Epithelial cell of prostate (primary cell): ENCODE results near the gene KDM4C.
A peak's percentile ranks its signal among the peaks of the same experiment; 100 is the strongest.
"Not testable (repeated sequence)": the region's sequence is repeated elsewhere in the genome, so short reads cannot be mapped to it uniquely, and the experiment has no call there.

ENCODE experiments used
- DNase-seq: peaks from one replicate; pipeline ENCODE4 v3.0.0-alpha.2; 2011; ENCODE audit warnings: low read depth, low spot score
- H3K27ac ChIP-seq: fragments of 450-650 bp; 2 replicates; pipeline ENCODE4 v1.5.1; 2017; ENCODE audit warnings: mild to moderate bottlenecking

The KDM4C gene

DNA sequence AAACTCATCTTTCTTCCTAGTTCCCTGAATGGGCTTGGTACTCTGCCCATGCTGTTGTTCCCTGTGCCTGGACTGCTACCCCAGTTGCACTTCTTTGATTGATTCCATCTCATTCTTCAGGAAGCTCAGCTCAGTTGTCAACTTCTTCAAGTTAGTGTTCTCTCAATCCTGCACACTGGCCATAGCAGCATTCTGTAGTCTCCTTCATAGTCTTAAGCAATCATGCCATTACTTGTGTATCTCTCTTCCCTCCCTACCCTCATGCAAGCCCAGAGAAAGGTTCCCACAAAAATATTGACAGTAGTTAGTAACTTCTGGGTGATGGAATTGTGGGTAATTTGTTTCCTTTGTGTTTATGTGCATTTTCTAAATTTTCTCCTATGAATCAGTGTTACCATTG is 5.5 kb downstream of the KDM4C start:
- no peak overlapping the region for H3K27ac ChIP-seq
- DNase-seq: no peak

DNA sequence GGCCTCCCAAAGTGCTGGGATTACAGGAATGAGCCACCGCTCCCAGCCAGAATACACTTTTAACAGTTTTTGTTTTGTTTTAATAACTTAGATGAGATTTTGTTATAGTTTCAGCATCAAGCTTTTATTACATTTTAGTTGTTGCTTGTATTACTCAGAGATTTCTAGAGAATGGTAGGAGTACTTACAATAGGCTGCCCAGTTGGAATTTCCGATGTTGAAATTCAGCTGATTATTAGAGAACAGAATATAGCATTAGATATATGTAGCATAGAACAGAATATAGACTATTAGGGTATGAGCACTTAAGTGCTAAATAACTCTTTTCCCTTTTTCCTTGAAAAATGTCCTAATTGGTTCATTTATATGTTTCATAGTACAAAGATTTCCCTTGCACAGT is 6.2 kb downstream of the KDM4C start:
- no peak overlapping the region for H3K27ac ChIP-seq
- DNase-seq: no peak

DNA sequence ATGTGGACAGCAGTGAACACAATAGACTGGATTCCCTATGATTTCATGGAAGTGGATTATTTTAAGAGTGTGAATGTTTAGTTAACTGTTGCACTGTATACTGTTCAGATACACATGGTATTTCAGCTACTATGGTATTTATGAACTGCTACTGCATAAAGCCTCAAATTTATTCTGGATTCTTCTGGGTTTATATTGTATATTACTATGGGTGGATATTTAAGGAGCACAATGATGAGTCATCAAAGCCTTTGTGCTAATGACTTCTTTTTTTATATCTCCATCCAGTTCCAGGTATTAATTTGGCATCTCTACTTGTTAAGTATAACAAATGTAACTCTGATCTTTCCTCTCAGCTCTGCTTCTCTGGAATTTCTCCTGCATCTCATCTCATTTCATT is 6.8 kb downstream of the KDM4C start:
- H3K27ac ChIP-seq: no peak overlapping the region
- DNase-seq: no peak

DNA sequence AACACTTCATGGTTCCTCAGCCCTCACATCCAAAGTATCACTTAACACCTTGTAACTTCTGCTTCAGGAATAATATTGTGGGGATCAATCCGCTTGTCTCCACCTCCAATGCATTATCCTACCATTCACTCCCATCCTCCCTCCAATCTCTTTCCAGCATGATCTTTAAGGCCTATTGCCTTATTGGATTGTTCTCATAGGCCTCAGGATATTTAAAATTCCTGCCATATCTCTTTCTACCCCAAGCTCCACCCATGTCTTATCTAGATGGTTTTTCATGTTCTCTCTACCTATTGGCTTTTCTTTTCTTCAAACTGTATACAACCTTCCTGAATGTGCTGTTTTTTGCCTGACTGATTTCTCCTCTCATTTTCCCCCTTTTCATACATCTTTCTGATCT is 7.2 kb downstream of the KDM4C start:
- DNase-seq: no peak
- no peak overlapping the region for H3K27ac ChIP-seq

GRCh38 chr9:6765396-6765795 is 7.6 kb downstream of the KDM4C start:
- H3K27ac ChIP-seq: no peak overlapping the region
- DNase-seq: no peak

DNA sequence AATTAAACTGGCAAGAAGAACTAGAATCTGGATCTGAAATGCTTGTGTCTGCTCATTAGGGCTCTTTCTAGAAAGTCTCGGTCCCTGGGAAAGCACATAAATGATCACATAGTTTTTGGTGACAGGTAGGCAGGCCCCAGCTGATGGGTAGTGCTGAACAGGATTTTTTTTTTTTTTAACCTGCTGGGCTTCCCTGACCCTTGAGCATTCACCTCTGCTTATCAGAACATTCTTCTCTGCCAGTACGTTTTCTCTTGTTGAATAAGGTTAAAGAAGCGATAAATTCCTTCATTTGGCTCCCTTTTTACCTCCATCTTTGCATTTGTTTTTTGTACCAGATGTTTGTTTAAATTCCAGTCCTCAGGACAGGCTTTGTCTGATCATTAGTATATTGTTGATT is 8.8 kb downstream of the KDM4C start:
- no peak for DNase-seq
- H3K27ac ChIP-seq: no peak overlapping the region

DNA sequence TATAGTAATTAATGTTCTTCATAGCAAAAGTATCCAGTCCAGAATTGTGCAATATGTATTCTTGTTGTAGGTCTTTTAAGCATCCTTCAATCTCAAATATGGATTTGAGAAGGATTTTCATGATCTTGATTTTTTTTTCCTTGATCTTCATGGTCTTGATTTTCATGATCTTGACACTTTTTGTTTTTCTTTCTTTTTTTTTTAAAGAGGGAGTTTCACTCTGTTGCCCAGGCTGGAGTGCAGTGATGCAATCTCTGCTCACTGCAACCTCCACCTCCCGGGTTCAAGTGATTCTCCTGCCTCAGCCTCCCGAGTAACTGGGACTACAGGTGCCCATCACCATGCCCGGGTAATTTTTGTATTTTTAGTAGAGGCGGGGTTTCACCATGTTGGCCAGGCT is 10.8 kb downstream of the KDM4C start:
- not testable (repeated sequence) for H3K27ac ChIP-seq, DNase-seq

DNA sequence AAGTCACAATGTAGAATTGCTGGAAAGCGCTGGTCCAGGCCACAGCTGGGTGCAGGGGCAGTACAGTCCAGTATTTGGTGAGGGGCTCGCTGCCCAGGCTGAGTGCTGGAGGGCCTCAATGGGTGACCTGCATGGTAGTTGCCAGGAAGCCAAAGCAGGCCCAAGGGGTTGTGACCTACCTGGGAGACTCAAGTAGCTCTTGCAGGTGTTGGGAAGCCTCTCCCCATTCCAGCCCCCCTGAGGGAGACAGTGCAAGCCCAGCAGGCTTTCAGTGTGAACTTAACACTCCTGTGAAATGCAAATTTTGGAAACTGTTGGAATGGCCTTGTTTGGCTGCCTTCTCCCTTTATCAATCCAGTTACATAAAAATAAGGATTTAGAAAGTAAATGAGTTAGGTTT is 13.9 kb downstream of the KDM4C start:
- DNase-seq: no peak
- H3K27ac ChIP-seq: no peak overlapping the region

GRCh38 chr9:6777213-6777902 is 19.6 kb downstream of the KDM4C start:
- DNase-seq: no peak

GRCh38 chr9:6779417-6780241 is 21.9 kb downstream of the KDM4C start:
- H3K27ac ChIP-seq: no peak overlapping the region
- no peak for DNase-seq

More at GRCh38 chr9:6777213-6777902, 19.6 kb downstream of the KDM4C start:
- H3K27ac ChIP-seq: no peak overlapping the region

DNA sequence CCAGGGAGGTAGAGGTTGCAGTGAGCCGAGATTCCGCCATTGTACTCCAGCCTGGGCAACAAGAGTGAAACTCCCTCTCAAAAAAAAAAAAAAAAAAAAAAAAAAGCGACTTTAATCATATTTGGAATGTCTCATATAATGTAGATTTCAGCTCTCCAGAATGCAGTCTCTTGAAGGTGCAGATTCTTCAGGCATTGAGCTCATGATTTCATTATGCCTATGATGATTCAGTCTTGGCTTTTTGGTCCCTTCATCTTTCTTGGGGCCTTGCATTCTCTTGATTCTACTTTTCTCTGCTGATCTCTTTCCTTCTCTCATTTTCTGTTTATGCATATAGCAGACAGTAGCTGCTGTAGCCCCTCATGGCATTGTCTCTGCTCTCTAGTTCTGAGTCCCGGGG is 22.9 kb downstream of the KDM4C start:
- DNase-seq: no peak
- H3K27ac ChIP-seq: no peak overlapping the region

GRCh38 chr9:6781476-6781875 is 23.7 kb downstream of the KDM4C start:
- DNase-seq: no peak
- H3K27ac ChIP-seq: no peak overlapping the region

DNA sequence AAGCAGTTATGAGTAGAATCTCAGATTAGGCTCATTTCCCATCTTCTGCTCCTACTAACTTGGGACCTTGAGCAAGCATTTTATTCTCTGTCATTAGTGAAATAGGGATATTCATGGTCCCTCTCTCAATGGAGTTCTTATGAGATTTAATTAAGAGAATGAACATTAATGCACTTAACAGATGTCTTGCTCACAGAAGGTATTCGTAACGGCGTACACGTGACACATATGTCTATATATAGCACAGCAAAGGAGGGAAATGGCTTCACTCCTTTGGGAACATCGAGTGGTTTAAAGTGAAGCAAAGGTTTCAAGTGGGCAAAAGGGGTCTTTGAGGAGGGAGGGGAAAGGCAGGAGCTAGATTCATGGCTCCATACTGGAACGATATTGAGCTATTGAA is 24.6 kb downstream of the KDM4C start:
- no peak for DNase-seq
- no peak overlapping the region for H3K27ac ChIP-seq

GRCh38 chr9:6782981-6783380 is 25.2 kb downstream of the KDM4C start:
- no peak overlapping the region for H3K27ac ChIP-seq
- no peak for DNase-seq

DNA sequence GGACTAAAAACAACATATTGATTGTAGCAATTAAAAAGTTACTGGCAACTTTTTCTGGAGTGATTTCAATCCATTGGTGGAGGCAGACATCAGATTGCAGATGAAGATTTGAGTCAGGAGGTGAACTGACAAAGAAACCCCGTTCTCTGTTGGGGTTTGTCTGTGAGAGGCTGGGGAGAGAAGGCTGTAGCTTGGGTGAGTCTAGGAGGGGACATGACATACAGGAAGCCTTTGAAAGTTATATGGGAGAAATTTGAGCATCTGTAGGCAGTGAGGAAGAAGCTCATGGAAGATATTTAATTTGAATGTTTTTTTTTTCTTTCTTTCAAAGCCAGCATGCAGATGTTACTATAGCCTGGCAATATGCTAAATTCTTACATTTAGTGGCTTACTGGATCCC is 26.0 kb downstream of the KDM4C start:
- no peak for DNase-seq
- H3K27ac ChIP-seq: no peak overlapping the region

DNA sequence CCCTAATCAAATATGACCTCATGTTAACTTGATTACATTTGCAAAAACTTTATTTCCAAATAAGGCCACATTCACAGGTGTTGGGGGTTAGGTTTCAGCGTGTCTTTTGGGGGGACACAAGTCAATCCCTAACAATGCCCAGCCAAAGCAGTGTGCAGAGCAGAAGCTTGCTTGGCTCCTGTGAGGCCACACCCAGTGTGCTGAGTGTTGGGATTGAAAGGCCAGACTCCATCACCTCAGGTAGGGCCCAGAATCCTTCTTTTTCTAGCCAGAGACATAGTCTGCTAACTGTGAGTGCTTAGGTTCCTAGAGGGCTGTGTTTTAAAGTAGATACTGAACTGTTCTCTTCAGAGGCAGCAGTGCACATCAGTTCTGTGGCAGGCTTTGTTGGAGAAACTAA is 27.9 kb downstream of the KDM4C start:
- DNase-seq: no peak
- no peak overlapping the region for H3K27ac ChIP-seq

- H3K27ac ChIP-seq: peak overlapping the region; percentile 19
- no peak for DNase-seq
Observed at GRCh38 chr9:6787793-6788161, 30.0 kb downstream of the KDM4C start.

DNA sequence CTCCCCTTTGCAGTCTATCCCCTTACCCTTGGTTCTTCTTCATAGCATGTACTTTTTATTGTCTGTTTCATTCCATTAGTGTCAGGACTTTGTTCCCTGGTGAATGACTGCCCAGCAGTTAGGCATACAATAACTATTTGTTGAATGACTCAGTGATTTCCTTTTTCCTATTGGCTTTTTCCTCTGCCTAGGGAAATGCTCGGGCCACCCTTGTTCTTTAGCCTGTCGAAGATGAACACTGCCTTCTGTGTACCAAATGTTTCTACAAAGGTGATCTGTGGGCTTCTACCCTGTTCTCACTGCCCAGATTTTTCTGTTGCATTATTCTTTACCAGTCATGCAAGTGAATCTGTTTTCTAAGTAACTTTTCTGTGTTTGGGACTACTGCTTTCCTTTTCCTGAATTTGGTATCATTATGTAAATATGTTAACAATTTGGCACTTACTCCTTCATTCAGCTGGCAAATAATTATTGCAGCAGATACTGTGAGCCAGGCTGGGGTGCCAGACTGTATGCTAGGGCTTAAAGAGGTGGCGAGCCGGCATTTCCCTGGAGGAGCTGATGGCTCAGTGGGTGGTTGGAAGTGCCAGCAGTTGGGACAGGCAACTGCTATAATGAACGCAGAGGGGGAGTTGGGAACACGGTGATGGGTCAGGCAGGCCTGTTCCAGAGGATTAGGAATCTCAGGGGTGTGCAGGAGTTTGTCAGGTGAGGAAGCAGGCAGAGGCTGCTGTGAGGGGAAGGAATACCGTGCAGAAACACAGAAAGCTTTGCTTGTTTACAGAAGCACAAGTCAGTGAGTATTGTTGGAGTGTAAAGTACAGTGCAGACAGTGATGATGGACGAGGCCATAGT is 30.6 kb downstream of the KDM4C start:
- no peak for DNase-seq
- peak overlapping the region; percentile 19 for H3K27ac ChIP-seq

DNA sequence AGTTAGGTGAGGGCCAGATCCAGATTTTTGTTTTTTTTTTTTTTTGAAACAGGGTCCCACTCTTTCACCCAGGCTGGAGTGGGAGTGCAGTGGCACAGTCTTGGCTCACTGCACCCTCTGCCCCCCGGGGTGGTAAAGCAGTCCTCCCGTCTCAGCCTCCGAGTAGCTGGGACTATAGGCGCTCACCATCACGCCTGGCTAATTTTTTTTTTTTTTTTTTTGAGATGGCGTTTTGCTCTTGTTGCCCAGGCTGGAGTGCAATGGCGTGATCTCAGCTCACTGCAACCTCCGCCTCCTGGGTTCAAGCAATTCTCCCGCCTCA is 31.2 kb downstream of the KDM4C start:
- not testable (repeated sequence) for DNase-seq, H3K27ac ChIP-seq

- H3K27ac ChIP-seq: no peak overlapping the region
- no peak for DNase-seq
Observed at GRCh38 chr9:6790866-6791265, 33.1 kb downstream of the KDM4C start.

- H3K27ac ChIP-seq: no peak overlapping the region
Observed at GRCh38 chr9:6793203-6793602, 35.4 kb downstream of the KDM4C start.

More at GRCh38 chr9:6793203-6793602, 35.4 kb downstream of the KDM4C start:
- no peak for DNase-seq
